CD4-positive, CD25-positive, alpha-beta regulatory T cell (primary cell): ENCODE results near the gene CDC14B. TPM values are rescaled to one million over a fixed set of nuclear protein-coding genes. Genes with fewer than 3 reads are reported as not detected.

ENCODE experiments used
- ATAC-seq, 2 donors: fragments of 150-1000 bp; cut with Tn5 transposase; one replicate each; pipeline ENCODE4 v1.10.0; 2021; ENCODE audit warnings: low read depth in 2 of 2, moderate number of reproducible peaks in 2 of 2, moderate library complexity in 1 of 2
- DNase-seq, 3 donors: peaks; one replicate each; pipeline versions ENCODE4 v3.0.0 to v3.0.0-alpha.2; 2012 to 2022; ENCODE audit warnings: mixed read lengths in 1 of 3
- H3K27ac ChIP-seq: one replicate; pipeline ENCODE4 v1.7.0; 2013; ENCODE audit warnings: mild to moderate bottlenecking, low read length; ENCODE audit not compliant: insufficient read depth, poor library complexity, severe bottlenecking
- H3K27me3 ChIP-seq: one replicate; pipeline ENCODE4 v1.7.0; 2013; ENCODE audit warnings: low read length; ENCODE audit not compliant: control insufficient read depth, insufficient read depth
- H3K36me3 ChIP-seq: one replicate; pipeline ENCODE4 v1.7.0; 2013; ENCODE audit warnings: mild to moderate bottlenecking, low read length, moderate library complexity; ENCODE audit not compliant: control insufficient read depth, insufficient read depth
- H3K4me1 ChIP-seq: 2 replicates; pipeline ENCODE4 v1.7.0; 2013; ENCODE audit warnings: mild to moderate bottlenecking, low read length; ENCODE audit not compliant: insufficient read depth, control insufficient read depth, poor library complexity, severe bottlenecking
- H3K4me3 ChIP-seq: one replicate; pipeline ENCODE4 v1.7.0; 2013; ENCODE audit warnings: low read depth, mild to moderate bottlenecking, low read length, moderate library complexity
- H3K9me3 ChIP-seq, 2 experiments: 1 replicate in 1 of 2; 2 replicates in 1 of 2; pipeline ENCODE4 v1.7.0; 2013; ENCODE audit warnings: low read length in 2 of 2, mild to moderate bottlenecking in 1 of 2, moderate library complexity in 1 of 2; ENCODE audit not compliant: control insufficient read depth in 2 of 2
- H3K27ac Mint-ChIP-seq, 3 donors: one replicate each; pipeline ENCODE4 v1.8.0; 2020 to 2022; ENCODE audit warnings: mild to moderate bottlenecking in 3 of 3, mixed read lengths in 3 of 3, moderate library complexity in 2 of 3
- H3K27me3 Mint-ChIP-seq: one replicate; pipeline ENCODE4 v1.8.0; 2022; ENCODE audit warnings: mild to moderate bottlenecking, mixed read lengths
- H3K36me3 Mint-ChIP-seq: one replicate; pipeline ENCODE4 v1.8.0; 2020; ENCODE audit warnings: mixed read lengths
- H3K4me1 Mint-ChIP-seq, 4 donors: one replicate each; pipeline ENCODE4 v1.8.0; 2020 to 2022; ENCODE audit warnings: mixed read lengths in 4 of 4, mild to moderate bottlenecking in 1 of 4
- H3K4me3 Mint-ChIP-seq, 4 donors: one replicate each; pipeline ENCODE4 v1.8.0; 2020 to 2022; ENCODE audit warnings: mild to moderate bottlenecking in 4 of 4, mixed read lengths in 4 of 4, moderate library complexity in 3 of 4
- H3K9me3 Mint-ChIP-seq, 7 donors: one replicate each; pipeline ENCODE4 v1.8.0; 2020 to 2022; ENCODE audit warnings: mixed read lengths in 7 of 7, mild to moderate bottlenecking in 3 of 7, moderate library complexity in 2 of 7
- polyA plus RNA-seq, 4 donors: library from polyadenylated mRNA; unstranded; fragments of 300-500 nt; fragmentation: Illumina TruSeq; gene quantifications; one replicate each; pipeline ENCODE4 v1.2.3, GENCODE V29; 2021
- total RNA-seq: library from RNA; stranded (reverse); gene quantifications from one replicate; pipeline ENCODE4 v1.2.3, GENCODE V29; 2022

CDC14B gene
- total and polyA plus RNA-seq, 5 donors from 2014 or later = 7.1 to 17.7 (median 9.0) TPM

DNA sequence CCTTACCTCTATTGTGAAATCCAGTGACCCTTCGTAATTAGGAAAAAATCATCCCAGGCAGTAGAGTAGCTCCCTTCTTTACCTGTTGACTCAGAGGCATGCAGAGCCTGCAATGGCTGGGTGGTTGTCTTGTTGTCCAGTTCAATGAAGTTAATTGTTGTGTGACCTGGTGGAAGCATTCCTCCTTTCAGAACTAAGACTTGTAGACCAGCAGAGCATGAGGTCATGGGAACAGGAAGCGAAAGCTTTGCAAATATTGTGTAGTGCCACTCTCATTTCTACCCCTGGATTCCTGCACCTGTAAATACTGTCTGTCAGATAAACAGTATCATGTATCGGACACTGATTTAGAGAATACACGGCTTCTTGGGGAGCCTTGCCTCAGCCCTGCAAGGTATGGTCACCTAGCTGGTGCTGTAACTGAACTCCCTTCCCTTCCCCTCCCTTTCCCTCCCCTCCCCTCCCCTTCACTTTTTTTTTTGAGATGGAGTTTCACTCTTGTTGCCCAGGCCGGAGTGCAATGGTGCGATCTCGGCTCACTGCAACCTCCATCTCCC lies 41.1 kb upstream of the CDC14B start:
- no peaks in the 10 kb centered on the region for H3K36me3 Mint-ChIP-seq
- H3K4me3 Mint-ChIP-seq = no peak overlapping the region
- Histone ChIP-seq H3K27me3 (no peaks in the 10 kb centered on the region), H3K9me3 (no peaks in the 10 kb centered on the region), H3K36me3 (no peaks in the 10 kb centered on the region), H3K4me3 (no peak overlapping the region), H3K27ac (no peak overlapping the region), H3K4me1 (peaks cover 2% of the 10 kb centered on the region)
- peaks cover 9% of the 10 kb centered on the region for H3K27me3 Mint-ChIP-seq
- ATAC-seq (no peak), DNase-seq (no peak)
- H3K9me3 Mint-ChIP-seq = no peaks in the 10 kb centered on the region
- no peak overlapping the region for H3K27ac Mint-ChIP-seq
- H3K4me1 Mint-ChIP-seq = peaks cover 0 to 12% (median 9%) of the 10 kb centered on the region in 4 donors

DNA sequence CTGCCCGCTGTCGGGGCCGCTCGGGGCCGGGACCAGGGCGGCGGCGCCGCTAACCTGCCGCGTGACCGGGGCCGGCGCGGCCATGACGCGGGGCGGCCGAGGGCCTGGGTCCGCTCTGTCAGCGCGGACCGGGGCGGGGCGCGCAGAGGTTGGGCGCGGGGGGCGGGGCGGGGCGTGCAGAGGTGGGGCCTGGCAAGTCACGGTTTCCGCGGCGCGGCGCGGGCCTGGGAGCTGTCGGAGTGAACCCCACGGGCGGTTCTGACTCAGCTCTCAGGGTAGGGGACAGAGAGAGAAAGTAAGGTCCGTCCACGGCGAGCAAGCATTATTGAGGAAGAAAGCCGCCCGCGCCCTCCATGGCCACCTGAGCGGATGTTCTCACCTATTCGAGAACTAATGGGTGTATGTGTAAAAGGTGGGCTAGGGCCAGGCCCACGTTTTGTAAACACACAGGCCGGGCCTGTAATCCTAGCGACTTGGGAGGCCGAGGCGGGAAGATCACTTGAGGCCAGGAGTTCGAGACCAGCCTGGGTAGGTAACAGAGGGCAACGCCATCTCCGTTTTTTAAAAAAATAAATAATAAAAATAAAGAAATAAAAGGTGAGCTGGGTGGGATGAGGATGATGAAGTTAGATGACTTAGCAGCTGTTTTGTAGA lies 35.7 kb upstream of the CDC14B start, which contains the start of gene PRXL2C:
Gene PRXL2C, minus strand, starts transcription at position 120 of the 654 bp plus-strand sequence. Its CDS starts 36 bp downstream, at position 84.
- peak within 1 kb of the TSS; percentile 57 for H3K4me3 ChIP-seq
- H3K36me3 Mint-ChIP-seq = no peaks in the 10 kb centered on the region
- no peaks in the 10 kb centered on the region for H3K27me3 Mint-ChIP-seq
- H3K4me1 ChIP-seq = peaks cover 14% of the 10 kb centered on the region
- H3K27ac Mint-ChIP-seq = peak within 1 kb of the TSS; percentile 81 to 98 (median 95)
- H3K9me3 ChIP-seq = no peaks in the 10 kb centered on the region
- peak within 1 kb of the TSS; percentile 91 for H3K27ac ChIP-seq
- H3K9me3 Mint-ChIP-seq = no peaks in the 10 kb centered on the region
- H3K36me3 ChIP-seq = peaks cover 5% of the 10 kb centered on the region
- H3K27me3 ChIP-seq = no peaks in the 10 kb centered on the region
- H3K4me3 Mint-ChIP-seq = peak within 1 kb of the TSS; percentile 94 to 98 (median 96)
- peak; percentile 72 to 81 (median 77) for DNase-seq
- H3K4me1 Mint-ChIP-seq = peaks cover 11 to 38% (median 28%) of the 10 kb centered on the region in 4 donors
- peak; percentile 80 to 82 for ATAC-seq

DNA sequence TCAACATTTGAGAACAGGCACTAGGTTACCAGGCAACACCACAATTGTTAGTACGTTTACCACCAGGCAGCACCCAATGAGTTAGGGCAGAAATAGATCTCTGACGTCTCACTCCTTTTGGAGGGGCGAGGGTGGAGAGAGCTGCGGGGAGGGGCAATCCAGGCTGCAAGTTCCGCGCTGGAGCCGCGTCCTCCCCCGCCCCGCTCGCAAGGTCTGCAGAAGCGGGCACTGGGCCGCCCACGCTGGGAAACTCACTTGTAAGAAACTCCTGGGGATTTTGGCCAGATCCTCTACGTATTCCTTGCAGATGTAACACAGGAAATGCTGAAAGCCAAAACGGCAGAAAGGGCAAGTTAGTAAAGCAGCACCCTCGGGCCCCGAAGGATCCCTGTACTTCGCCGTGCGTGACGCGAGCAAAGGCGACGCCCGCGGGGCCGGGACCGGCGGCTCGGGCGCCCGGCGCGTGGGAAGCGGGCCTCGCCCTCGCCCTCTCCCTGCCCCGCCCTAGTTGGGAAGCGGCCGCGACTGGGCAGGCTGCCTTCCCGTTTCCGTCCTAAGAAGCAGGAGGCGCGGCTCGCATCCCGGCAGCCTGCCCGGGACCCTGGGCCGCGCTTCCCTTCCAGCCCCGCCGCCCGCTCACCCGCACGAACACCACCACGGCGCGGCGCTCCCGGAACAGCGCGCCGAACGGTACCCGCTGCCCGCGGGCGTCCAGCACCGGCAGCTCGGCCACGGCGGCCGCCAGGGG lies 35.0 kb upstream of the CDC14B start:
- H3K9me3 ChIP-seq = no peaks in the 10 kb centered on the region
- H3K27ac ChIP-seq = peak overlapping the region; percentile 91
- peak; percentile 72 to 77 for ATAC-seq
- peak overlapping the region; percentile 81 to 98 (median 95) for H3K27ac Mint-ChIP-seq
- peak overlapping the region; percentile 57 for H3K4me3 ChIP-seq
- no peaks in the 10 kb centered on the region for H3K9me3 Mint-ChIP-seq
- H3K4me1 ChIP-seq = peaks cover 14% of the 10 kb centered on the region
- peak; percentile 72 to 83 (median 73) for DNase-seq
- peaks cover 10% of the 10 kb centered on the region for H3K36me3 ChIP-seq
- H3K27me3 ChIP-seq = no peaks in the 10 kb centered on the region
- peak overlapping the region; percentile 94 to 98 (median 96) for H3K4me3 Mint-ChIP-seq
- H3K4me1 Mint-ChIP-seq = peaks cover 18 to 38% (median 28%) of the 10 kb centered on the region in 4 donors
- H3K27me3 Mint-ChIP-seq = no peaks in the 10 kb centered on the region
- H3K36me3 Mint-ChIP-seq = peaks cover 6% of the 10 kb centered on the region

DNA sequence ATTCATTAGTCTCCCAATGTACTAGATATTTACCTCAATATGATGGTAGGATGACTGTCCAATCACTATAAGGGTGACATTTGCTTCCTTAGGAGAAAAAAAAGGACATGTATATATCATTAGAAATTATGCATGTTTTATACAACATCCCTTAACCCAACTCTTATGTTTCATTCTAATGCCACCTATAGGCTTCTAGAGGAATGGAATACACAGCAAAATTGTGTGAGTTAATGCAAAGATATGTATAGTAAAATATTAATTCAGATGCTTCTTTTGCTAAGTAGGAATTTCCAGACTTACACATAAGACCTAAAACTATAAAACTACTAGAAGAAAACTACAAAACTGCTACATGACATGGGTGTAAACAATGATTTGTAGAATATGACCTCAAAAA lies 32.0 kb upstream of the CDC14B start:
- Mint-ChIP-seq H3K4me1 (peaks cover 15 to 34% (median 24%) of the 10 kb centered on the region in 4 donors), H3K9me3 (no peaks in the 10 kb centered on the region), H3K4me3 (peak overlapping the region in 2 of 4 donors; percentile 75 to 78), H3K27ac (peak overlapping the region in 2 of 3 donors; percentile 32 to 70), H3K27me3 (no peaks in the 10 kb centered on the region), H3K36me3 (peaks cover 15% of the 10 kb centered on the region)
- H3K4me3 ChIP-seq = no peak overlapping the region
- H3K36me3 ChIP-seq = peaks cover 24% of the 10 kb centered on the region
- H3K9me3 ChIP-seq = no peaks in the 10 kb centered on the region
- ATAC-seq (no peak), DNase-seq (peak in 2 of 3 donors; percentile 12 to 32)
- no peak overlapping the region for H3K27ac ChIP-seq
- H3K4me1 ChIP-seq = peaks cover 14% of the 10 kb centered on the region
- no peaks in the 10 kb centered on the region for H3K27me3 ChIP-seq

DNA sequence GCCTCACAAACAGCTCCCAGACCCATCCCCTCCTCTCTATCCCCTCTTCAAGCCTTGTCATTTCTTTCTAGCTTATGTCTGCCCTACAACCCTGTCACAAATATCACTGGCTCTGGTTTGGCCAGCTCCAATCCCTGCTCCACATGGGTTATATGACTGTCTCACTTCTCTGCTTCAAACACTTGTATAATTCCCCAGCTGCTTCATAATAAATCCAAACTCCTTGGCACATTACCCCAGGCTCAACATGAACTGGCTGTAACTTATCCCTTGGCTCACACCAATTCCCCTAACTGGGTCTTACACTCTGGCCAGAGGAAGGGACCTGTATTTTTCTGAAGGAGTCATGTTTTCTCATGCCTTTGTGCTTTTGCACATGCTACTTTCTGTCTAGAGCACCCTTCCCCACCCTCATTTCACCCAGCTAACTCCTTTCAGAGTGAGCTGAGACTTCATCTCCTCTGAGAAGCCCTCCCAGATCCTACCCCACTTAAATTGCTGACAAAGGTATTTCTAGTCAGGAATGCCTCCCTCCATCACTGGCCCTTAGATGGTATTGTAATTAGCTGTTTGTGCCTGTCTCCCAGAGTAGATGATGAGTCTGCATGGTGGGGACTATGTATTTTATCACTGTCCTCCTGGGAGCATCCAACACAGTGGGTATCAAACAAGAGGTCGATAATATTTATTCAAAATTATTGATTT lies 30.1 kb upstream of the CDC14B start:
- Mint-ChIP-seq H3K27ac (peak overlapping the region in 2 of 3 donors; percentile 48 to 55), H3K9me3 (no peaks in the 10 kb centered on the region), H3K36me3 (peaks cover 25% of the 10 kb centered on the region), H3K4me1 (peaks cover 11 to 24% (median 17%) of the 10 kb centered on the region in 4 donors), H3K27me3 (no peaks in the 10 kb centered on the region), H3K4me3 (no peak overlapping the region)
- DNase-seq (no peak), ATAC-seq (no peak)
- Histone ChIP-seq H3K9me3 (no peaks in the 10 kb centered on the region), H3K4me1 (peaks cover 8% of the 10 kb centered on the region), H3K27ac (no peak overlapping the region), H3K27me3 (no peaks in the 10 kb centered on the region), H3K36me3 (peaks cover 33% of the 10 kb centered on the region), H3K4me3 (no peak overlapping the region)

DNA sequence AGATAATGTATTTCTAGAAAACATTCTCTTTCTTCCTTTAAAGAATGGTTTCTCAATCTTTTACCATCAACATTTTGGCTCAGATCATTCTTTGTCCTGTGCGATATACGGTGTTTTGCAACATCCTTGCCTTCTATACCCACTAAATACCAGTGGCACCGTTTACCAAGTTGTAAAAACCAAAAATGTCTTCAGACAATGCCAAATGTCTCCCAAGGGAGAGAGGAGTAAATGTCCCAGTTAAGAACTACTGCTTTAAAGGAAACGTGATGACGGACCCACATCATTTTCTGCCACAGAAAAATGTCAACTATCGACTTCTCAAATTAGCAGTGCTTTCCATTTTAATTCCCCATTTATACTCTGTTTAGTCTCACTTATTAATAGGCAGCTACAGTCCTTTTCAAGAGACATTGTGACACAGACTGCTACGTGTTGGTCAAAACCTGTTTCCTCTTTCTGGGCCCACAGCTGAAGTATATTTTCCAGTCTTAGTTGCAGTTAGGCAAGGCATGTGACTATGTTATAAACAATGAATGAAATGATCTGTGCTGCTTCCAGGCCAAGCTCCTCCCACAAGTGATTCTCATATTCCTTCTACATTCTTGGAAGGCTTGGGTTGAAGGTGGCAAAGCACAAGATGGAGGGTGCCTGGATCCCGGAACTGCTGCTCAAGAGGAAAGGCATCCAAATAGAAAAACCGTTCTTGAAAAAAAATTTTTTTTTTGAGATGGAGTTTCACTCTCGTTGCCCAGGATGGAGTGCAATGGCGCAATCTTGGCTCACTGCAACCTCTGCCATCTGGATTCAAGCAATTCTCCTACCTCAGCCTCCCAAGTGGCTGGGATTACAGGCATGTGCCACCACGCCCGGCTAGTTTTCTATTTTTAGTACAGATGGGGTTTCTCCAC lies 26.7 kb upstream of the CDC14B start:
- H3K27me3 Mint-ChIP-seq = no peaks in the 10 kb centered on the region
- no peaks in the 10 kb centered on the region for H3K4me1 ChIP-seq
- H3K9me3 ChIP-seq = no peaks in the 10 kb centered on the region
- H3K4me1 Mint-ChIP-seq = peaks cover 0 to 7% (median under 1%) of the 10 kb centered on the region in 4 donors
- H3K27ac Mint-ChIP-seq = peak overlapping the region in 1 of 3 donors; percentile 64
- no peaks in the 10 kb centered on the region for H3K27me3 ChIP-seq
- H3K27ac ChIP-seq = no peak overlapping the region
- H3K36me3 Mint-ChIP-seq = peaks cover 32% of the 10 kb centered on the region
- no peak overlapping the region for H3K4me3 Mint-ChIP-seq
- peaks cover 43% of the 10 kb centered on the region for H3K36me3 ChIP-seq
- ATAC-seq (no peak), DNase-seq (no peak)
- H3K9me3 Mint-ChIP-seq = no peaks in the 10 kb centered on the region
- H3K4me3 ChIP-seq = no peak overlapping the region
